HepG2 (cell line): ENCODE data around the gene CASR. TPM values are rescaled to one million over a fixed set of nuclear protein-coding genes. Genes with fewer than 3 reads are reported as not detected.

Experiments
- ATAC-seq: fragments of 200-7000 bp; cut with Tn5 transposase; 3 replicates; pipeline ENCODE4 v1.9.1; 2020; ENCODE audit warnings: mild to moderate bottlenecking, moderate library complexity
- BruUV-seq: library from RNA; stranded (reverse); fragments of 400-500 nt; replicated peaks from 2 replicates; lab custom pipeline; 2021; lab: Mats Ljungman, UMichigan
- CTCF ChIA-PET: fragments of 300-600 bp; formaldehyde crosslinking; extraction: SDS; loops from one replicate; lab custom pipeline; 2021; ENCODE audit warnings: low total read pairs, inconsistent platforms, low intra/inter-chr PET ratio; lab: Yijun Ruan, JAX
- POLR2A ChIA-PET: fragments of 350-600 bp; sonication (Branson Sonifier 250); formaldehyde crosslinking; loops from one replicate; lab custom pipeline; 2020; ENCODE audit warnings: antibody characterized with exemption, inconsistent platforms; lab: Yijun Ruan, JAX
- DNase-seq: peaks from one replicate; pipeline ENCODE4 v3.0.0-alpha.2; 2015; ENCODE audit warnings: low spot score
- FAIRE-seq: peaks from 3 replicates; lab custom pipeline; 2011; peaks lifted over from hg19 to GRCh38; lab: Jason Lieb, UNC
- H2AFZ ChIP-seq: one replicate; pipeline ENCODE4 v1.6.1; 2011; ENCODE audit warnings: low read length, inconsistent platforms
- H3K27ac ChIP-seq: fragments of 300-600 bp; 3 replicates; pipeline ENCODE4 v1.8.0; 2011; ENCODE audit warnings: mixed run types, mild to moderate bottlenecking, mixed read lengths, low read length, inconsistent platforms; ENCODE audit not compliant: insufficient read depth; ENCODE audit errors: extremely low read length
- H3K27me3 ChIP-seq, 2 experiments: fragments of 200-600 bp in 1 of 2; 2 replicates in 1 of 2; 3 replicates in 1 of 2; pipeline versions ENCODE4 v1.6.0 to v1.8.0; 2011; ENCODE audit warnings: low read length in 2 of 2, mild to moderate bottlenecking in 2 of 2, moderate library complexity in 2 of 2, inconsistent platforms in 1 of 2; ENCODE audit not compliant: insufficient read depth in 2 of 2, control insufficient read depth in 1 of 2
- H3K36me3 ChIP-seq, 2 experiments: fragments of 200-600 bp in 1 of 2; replicated peaks in 1 of 2; 2 replicates in 1 of 2; 3 replicates in 1 of 2; pipeline versions ENCODE4 v1.5.1 to v1.8.0; 2011; ENCODE audit warnings: low read length in 2 of 2, inconsistent platforms in 1 of 2; ENCODE audit not compliant: insufficient read depth in 2 of 2, control insufficient read depth in 1 of 2
- H3K4me1 ChIP-seq: 2 replicates; pipeline ENCODE4 v1.5.1; 2012; ENCODE audit warnings: low read length, inconsistent platforms; ENCODE audit not compliant: insufficient read depth
- H3K4me2 ChIP-seq: 2 replicates; pipeline ENCODE4 v1.6.0; 2011; ENCODE audit warnings: low read depth, low read length, inconsistent platforms
- H3K4me3 ChIP-seq, 3 experiments: fragments of 200-600 bp in 1 of 3; sonication (generic), shearing (Covaris generic) in 1 of 3; replicated peaks in 1 of 3; 2 replicates each; pipeline ENCODE4 v1.5.1; 2011 to 2016; ENCODE audit warnings: low read length in 3 of 3, inconsistent platforms in 2 of 3, low read depth in 2 of 3, mild to moderate bottlenecking in 2 of 3, control low read depth in 1 of 3, mixed read lengths in 1 of 3; ENCODE audit not compliant: insufficient read depth in 1 of 3
- H3K79me2 ChIP-seq: one replicate; pipeline ENCODE4 v1.6.1; 2011; ENCODE audit warnings: low read length, inconsistent platforms; ENCODE audit not compliant: insufficient read depth
- H3K9ac ChIP-seq: 2 replicates; pipeline ENCODE4 v1.6.0; 2011; ENCODE audit warnings: mild to moderate bottlenecking, low read depth, low read length, inconsistent platforms; ENCODE audit not compliant: insufficient read depth
- H3K9me3 ChIP-seq: 2 replicates; pipeline ENCODE4 v1.5.1; 2012; ENCODE audit warnings: mild to moderate bottlenecking, low read length
- H4K20me1 ChIP-seq: 2 replicates; pipeline ENCODE4 v1.6.0; 2011; ENCODE audit warnings: inconsistent platforms, mild to moderate bottlenecking, low read length, moderate library complexity; ENCODE audit not compliant: insufficient read depth
- CENPX ChIP-seq: sonication (generic); formaldehyde crosslinking; IDR thresholded peaks from 2 replicates; pipeline ENCODE4 v1.9.0; 2021; ENCODE audit warnings: mild to moderate bottlenecking, missing genetic modification reagents, moderate library complexity
- EEA1 ChIP-seq: sonication (generic); formaldehyde crosslinking; IDR thresholded peaks from 2 replicates; pipeline ENCODE4 v1.5.1; 2020; ENCODE audit warnings: mild to moderate bottlenecking, missing genetic modification reagents, borderline replicate concordance
- EZH2 ChIP-seq: conservative IDR thresholded peaks from 2 replicates; pipeline ENCODE4 v1.6.1; 2012; ENCODE audit warnings: mild to moderate bottlenecking, low read depth, low read length, moderate library complexity
- HNRNPK ChIP-seq: fragments of 200-400 bp; formaldehyde crosslinking; IDR thresholded peaks from 2 replicates; pipeline ENCODE4 v1.6.1; 2018; ENCODE audit warnings: low read length, low read depth, moderate library complexity, mild to moderate bottlenecking; ENCODE audit not compliant: poor library complexity, severe bottlenecking
- IRF2 ChIP-seq: IDR thresholded peaks from 2 replicates; pipeline ENCODE4 v1.6.1; 2018; ENCODE audit warnings: missing genetic modification reagents, missing compliant biosample characterization
- NR2C2 ChIP-seq: sonication (generic); formaldehyde crosslinking; IDR thresholded peaks from 2 replicates; pipeline ENCODE4 v1.4.0; 2020; ENCODE audit warnings: missing genetic modification reagents, mild to moderate bottlenecking, moderate library complexity, borderline replicate concordance
- ONECUT2 ChIP-seq: sonication (generic); formaldehyde crosslinking; IDR thresholded peaks from 2 replicates; pipeline ENCODE4 v1.4.0; 2020; ENCODE audit warnings: missing genetic modification reagents
- PAWR ChIP-seq: sonication (generic); formaldehyde crosslinking; IDR thresholded peaks from 2 replicates; pipeline ENCODE4 v1.4.0; 2020; ENCODE audit warnings: missing genetic modification reagents, mild to moderate bottlenecking, borderline replicate concordance
- RELA ChIP-seq: sonication (generic); formaldehyde crosslinking; IDR thresholded peaks from 2 replicates; pipeline ENCODE4 v1.4.0; 2020; ENCODE audit warnings: missing genetic modification reagents
- SAP130 ChIP-seq: IDR thresholded peaks from 2 replicates; pipeline ENCODE4 v1.6.1; 2016; ENCODE audit warnings: low read depth
- ZNF576 ChIP-seq: sonication (generic); formaldehyde crosslinking; IDR thresholded peaks from 2 replicates; pipeline ENCODE4 v1.4.0; 2020; ENCODE audit warnings: mild to moderate bottlenecking, missing genetic modification reagents
- ZNF816 ChIP-seq: sonication (generic); formaldehyde crosslinking; IDR thresholded peaks from 2 replicates; pipeline ENCODE4 v1.8.0; 2022; ENCODE audit warnings: missing genetic modification reagents, mild to moderate bottlenecking, borderline replicate concordance
- WGBS: methylation state at CpG from one replicate; pipeline ENCODE4 v1.1.6; 2017; ENCODE audit warnings: low lambda C conversion rate; 5-methylcytosine and 5-hydroxymethylcytosine counted together
- in situ Hi-C: cut with HindIII; loops from 2 replicates; pipeline ENCODE4 v1.10.0; 2017; ENCODE audit warnings: low pct_unique_long_range_greater_than_20kb; ENCODE audit not compliant: extremely low pct_ligation_motif_present
- intact Hi-C: fragments of 100-400 bp; cut with micrococcal nuclease; formaldehyde crosslinking; loops from one replicate; pipeline ENCODE4 v1.10.0; 2022; ENCODE audit not compliant: unreplicated experiment
- polyA plus RNA-seq, 8 experiments: library from polyadenylated mRNA; depleted of rRNA in 3 of 8; stranded (reverse) in 7 of 8; unstranded in 1 of 8; fragments of >200 nt; fragmentation: Illumina TruSeq in 4 of 8; extraction: Trizol in 4 of 8; gene quantifications; 2 replicates each; pipeline versions ENCODE4 v1.2.1 to v1.2.3, GENCODE V29; 2011 to 2016; ENCODE audit warnings: low read depth in 4 of 8, missing spikeins in 1 of 8, mixed read lengths in 1 of 8; ENCODE audit not compliant: insufficient read depth in 1 of 8
- total RNA-seq, 5 experiments: library from RNA; depleted of rRNA; stranded (reverse); fragments of >200 nt; fragmentation: Illumina TruSeq; extraction: Trizol; gene quantifications; 2 replicates each; pipeline ENCODE4 v1.2.3, GENCODE V29; 2016; ENCODE audit warnings: low read depth in 1 of 5
- TF ChIP-seq, protein P1 (sequence below): IDR thresholded peaks from 2 replicates; pipeline ENCODE4 v1.6.1; 2016
- TF ChIP-seq, protein P2 (sequence below): sonication (generic); formaldehyde crosslinking; IDR thresholded peaks from 2 replicates; pipeline ENCODE4 v1.5.0; 2020; ENCODE audit warnings: mild to moderate bottlenecking, missing genetic modification reagents

The CASR gene
- total and polyA plus RNA-seq, 2 of the 13 experiments (the other 11 are each of a cell fraction or from before 2014, with no cell fraction given): not detected

- Histone ChIP-seq H3K4me1 (no peaks in the 10 kb centered on the region), H3K9me3 (no peaks in the 10 kb centered on the region), H3K27me3 (no peaks in the 10 kb centered on the region), H3K4me2 (no peak overlapping the region)
- POLR2A ChIA-PET: no interaction called here
- no TSS peak for BruUV-seq
- TF ChIP-seq, protein P1, sequence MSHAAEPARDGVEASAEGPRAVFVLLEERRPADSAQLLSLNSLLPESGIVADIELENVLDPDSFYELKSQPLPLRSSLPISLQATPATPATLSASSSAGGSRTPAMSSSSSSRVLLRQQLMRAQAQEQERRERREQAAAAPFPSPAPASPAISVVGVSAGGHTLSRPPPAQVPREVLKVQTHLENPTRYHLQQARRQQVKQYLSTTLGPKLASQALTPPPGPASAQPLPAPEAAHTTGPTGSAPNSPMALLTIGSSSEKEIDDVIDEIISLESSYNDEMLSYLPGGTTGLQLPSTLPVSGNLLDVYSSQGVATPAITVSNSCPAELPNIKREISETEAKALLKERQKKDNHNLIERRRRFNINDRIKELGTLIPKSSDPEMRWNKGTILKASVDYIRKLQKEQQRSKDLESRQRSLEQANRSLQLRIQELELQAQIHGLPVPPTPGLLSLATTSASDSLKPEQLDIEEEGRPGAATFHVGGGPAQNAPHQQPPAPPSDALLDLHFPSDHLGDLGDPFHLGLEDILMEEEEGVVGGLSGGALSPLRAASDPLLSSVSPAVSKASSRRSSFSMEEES (CRISPR knock-in tag): no peak
- TF ChIP-seq IRF2: no peak
- TF ChIP-seq RELA (CRISPR knock-in tag): no peak
- no peak for TF ChIP-seq ONECUT2
- no peak for TF ChIP-seq HNRNPK
- TF ChIP-seq SAP130: no peak
- no peak for TF ChIP-seq EEA1
- no peak for TF ChIP-seq ZNF576 (CRISPR knock-in tag)
- TF ChIP-seq, protein P2, sequence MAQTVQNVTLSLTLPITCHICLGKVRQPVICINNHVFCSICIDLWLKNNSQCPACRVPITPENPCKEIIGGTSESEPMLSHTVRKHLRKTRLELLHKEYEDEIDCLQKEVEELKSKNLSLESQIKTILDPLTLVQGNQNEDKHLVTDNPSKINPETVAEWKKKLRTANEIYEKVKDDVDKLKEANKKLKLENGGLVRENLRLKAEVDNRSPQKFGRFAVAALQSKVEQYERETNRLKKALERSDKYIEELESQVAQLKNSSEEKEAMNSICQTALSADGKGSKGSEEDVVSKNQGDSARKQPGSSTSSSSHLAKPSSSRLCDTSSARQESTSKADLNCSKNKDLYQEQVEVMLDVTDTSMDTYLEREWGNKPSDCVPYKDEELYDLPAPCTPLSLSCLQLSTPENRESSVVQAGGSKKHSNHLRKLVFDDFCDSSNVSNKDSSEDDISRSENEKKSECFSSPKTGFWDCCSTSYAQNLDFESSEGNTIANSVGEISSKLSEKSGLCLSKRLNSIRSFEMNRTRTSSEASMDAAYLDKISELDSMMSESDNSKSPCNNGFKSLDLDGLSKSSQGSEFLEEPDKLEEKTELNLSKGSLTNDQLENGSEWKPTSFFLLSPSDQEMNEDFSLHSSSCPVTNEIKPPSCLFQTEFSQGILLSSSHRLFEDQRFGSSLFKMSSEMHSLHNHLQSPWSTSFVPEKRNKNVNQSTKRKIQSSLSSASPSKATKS (CRISPR knock-in tag): no peak
- no peak for TF ChIP-seq PAWR (CRISPR knock-in tag)
- TF ChIP-seq CENPX (CRISPR knock-in tag): no peak
- TF ChIP-seq NR2C2: no peak
- TF ChIP-seq ZNF816 (CRISPR knock-in tag): no peak
- no peak for TF ChIP-seq EZH2
- TF ChIP-seq, all 625 proteins: peak for 0
- no peak for DNase-seq
- H3K4me3 ChIP-seq: no peak overlapping the region
- no peak overlapping the region for H3K27ac ChIP-seq
- intact Hi-C loops (no loop called here), in situ Hi-C loops (no loop called here)
- no peak for ATAC-seq
- H4K20me1 ChIP-seq: no peaks in the 10 kb centered on the region
- no peaks in the 10 kb centered on the region for H3K79me2 ChIP-seq
- CTCF ChIA-PET: no interaction called here
- no peak overlapping the region for H2AFZ ChIP-seq
- H3K36me3 ChIP-seq: no peaks in the 10 kb centered on the region
- no peak for FAIRE-seq
- no peak overlapping the region for H3K9ac ChIP-seq
- WGBS: 14% methylated on average over 4 of the region's 4 CpGs
Measured at GRCh38 chr3:122214711-122215110, 31.2 kb downstream of the CASR start.
